ENCODE measurements around the gene SLC39A2. TPM values are rescaled to one million over a fixed set of nuclear protein-coding genes. Genes with fewer than 3 reads are reported as not detected.

SLC39A2 gene
- total RNA-seq, 2 donors from 2014 or later = 1.2 to 3.0 TPM

DNA sequence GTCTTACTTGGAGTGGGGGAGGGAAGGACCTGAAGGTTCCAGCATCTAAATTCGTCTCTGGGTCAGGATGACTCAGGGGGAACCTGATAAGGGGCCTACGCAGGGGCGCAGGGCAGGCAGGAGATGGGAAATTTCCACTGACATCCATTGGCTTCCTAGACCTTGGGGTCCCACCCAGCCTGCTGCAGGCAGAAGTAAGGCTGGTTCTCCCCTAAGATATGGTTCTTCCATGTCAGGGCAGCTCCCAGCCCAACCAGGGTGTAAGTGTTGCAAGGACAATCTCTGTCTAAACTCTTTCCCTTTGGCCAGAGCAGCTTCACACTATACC lies 27.9 kb downstream of the SLC39A2 start:
- TF ChIP-seq, protein P1, sequence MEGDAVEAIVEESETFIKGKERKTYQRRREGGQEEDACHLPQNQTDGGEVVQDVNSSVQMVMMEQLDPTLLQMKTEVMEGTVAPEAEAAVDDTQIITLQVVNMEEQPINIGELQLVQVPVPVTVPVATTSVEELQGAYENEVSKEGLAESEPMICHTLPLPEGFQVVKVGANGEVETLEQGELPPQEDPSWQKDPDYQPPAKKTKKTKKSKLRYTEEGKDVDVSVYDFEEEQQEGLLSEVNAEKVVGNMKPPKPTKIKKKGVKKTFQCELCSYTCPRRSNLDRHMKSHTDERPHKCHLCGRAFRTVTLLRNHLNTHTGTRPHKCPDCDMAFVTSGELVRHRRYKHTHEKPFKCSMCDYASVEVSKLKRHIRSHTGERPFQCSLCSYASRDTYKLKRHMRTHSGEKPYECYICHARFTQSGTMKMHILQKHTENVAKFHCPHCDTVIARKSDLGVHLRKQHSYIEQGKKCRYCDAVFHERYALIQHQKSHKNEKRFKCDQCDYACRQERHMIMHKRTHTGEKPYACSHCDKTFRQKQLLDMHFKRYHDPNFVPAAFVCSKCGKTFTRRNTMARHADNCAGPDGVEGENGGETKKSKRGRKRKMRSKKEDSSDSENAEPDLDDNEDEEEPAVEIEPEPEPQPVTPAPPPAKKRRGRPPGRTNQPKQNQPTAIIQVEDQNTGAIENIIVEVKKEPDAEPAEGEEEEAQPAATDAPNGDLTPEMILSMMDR (IDR thresholded peaks at IDR 0.05) = no peak

DNA sequence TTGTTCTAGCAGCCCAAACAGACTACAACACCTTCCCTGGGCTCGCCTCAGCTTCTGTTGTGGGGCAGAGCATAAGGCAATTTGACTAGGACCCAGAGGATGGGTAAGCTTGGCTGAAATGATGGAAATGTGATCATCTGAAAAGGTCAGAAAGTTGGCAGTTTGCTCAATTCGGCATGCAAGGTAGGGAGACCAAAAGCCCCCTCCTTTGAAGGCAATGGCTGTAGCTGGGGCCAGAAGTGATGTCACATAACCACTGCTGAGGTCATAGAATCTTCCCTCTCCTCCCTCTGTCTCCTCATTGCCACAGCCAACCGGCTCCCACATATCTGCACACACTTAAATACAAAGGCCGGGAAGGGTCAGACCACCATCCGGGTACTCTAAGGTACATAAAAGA lies 30.8 kb downstream of the SLC39A2 start, which contains the start of gene TPPP2:
Gene TPPP2, plus strand, starts transcription at position 301 of the 400 bp plus-strand sequence. CDS start 365 bp downstream, outside the sequence.
- Histone ChIP-seq H3K36me3 (no peaks in the 10 kb centered on the region), H3K9ac (ENCODE audit: low read depth in 2 of 2, low read length in 2 of 2) (no peak within 1 kb of the TSS), H3K4me1 (no peaks in the 10 kb centered on the region), H3K4me3 (no peak within 1 kb of the TSS), H3K27me3 (no peaks in the 10 kb centered on the region), H3K9me3 (no peaks in the 10 kb centered on the region), H3K27ac (no peak within 1 kb of the TSS)
- intact Hi-C loops (cut with DNase I) = loop anchor here (10.0 kb wide), 1 partner anchor 175 kb away; no protein-coding TSS in a partner anchor
- TF ChIP-seq, protein P1 (IDR thresholded peaks at IDR 0.05) = no peak
- DNase-seq = no peak

More for the DNA sequence above, 27.9 kb downstream of the SLC39A2 start:
- no peaks in the 10 kb centered on the region for H3K9me3 ChIP-seq
- intact Hi-C loops (cut with DNase I) = no loop called here
- no peaks in the 10 kb centered on the region for H3K4me1 ChIP-seq
- no peaks in the 10 kb centered on the region for H3K36me3 ChIP-seq
- H3K27ac ChIP-seq = no peak overlapping the region
- H3K27me3 ChIP-seq = no peaks in the 10 kb centered on the region
- no peak overlapping the region for H3K9ac ChIP-seq (ENCODE audit: low read depth in 2 of 2, low read length in 2 of 2)
- no peak for DNase-seq
- no peak overlapping the region for H3K4me3 ChIP-seq

DNA sequence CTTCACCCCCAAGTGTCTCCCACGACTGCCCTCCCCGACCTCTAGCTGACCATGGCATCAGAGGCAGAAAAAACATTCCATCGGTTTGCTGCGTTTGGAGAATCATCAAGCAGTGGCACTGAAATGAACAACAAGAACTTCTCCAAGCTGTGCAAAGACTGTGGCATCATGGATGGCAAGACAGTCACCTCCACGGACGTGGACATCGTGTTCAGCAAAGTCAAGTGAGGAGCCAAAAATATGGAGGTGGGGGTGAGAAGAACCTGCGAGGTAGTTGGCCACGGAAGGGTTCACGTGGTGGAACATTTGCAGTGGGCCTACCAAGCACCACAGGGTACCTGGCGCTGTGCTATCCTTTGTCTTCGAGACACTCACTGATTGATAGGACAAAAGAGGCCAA lies 31.4 kb downstream of the SLC39A2 start:
- no peak for DNase-seq
- H3K36me3 ChIP-seq = no peaks in the 10 kb centered on the region
- no peak overlapping the region for H3K4me3 ChIP-seq
- no peak overlapping the region for H3K9ac ChIP-seq (ENCODE audit: low read depth in 2 of 2, low read length in 2 of 2)
- TF ChIP-seq, protein P1 (IDR thresholded peaks at IDR 0.05) = no peak
- intact Hi-C loops (cut with DNase I) = loop anchor here (10.0 kb wide), 1 partner anchor 176 kb away; no protein-coding TSS in a partner anchor
- no peaks in the 10 kb centered on the region for H3K4me1 ChIP-seq
- no peak overlapping the region for H3K27ac ChIP-seq
- H3K27me3 ChIP-seq = no peaks in the 10 kb centered on the region
- H3K9me3 ChIP-seq = no peaks in the 10 kb centered on the region

DNA sequence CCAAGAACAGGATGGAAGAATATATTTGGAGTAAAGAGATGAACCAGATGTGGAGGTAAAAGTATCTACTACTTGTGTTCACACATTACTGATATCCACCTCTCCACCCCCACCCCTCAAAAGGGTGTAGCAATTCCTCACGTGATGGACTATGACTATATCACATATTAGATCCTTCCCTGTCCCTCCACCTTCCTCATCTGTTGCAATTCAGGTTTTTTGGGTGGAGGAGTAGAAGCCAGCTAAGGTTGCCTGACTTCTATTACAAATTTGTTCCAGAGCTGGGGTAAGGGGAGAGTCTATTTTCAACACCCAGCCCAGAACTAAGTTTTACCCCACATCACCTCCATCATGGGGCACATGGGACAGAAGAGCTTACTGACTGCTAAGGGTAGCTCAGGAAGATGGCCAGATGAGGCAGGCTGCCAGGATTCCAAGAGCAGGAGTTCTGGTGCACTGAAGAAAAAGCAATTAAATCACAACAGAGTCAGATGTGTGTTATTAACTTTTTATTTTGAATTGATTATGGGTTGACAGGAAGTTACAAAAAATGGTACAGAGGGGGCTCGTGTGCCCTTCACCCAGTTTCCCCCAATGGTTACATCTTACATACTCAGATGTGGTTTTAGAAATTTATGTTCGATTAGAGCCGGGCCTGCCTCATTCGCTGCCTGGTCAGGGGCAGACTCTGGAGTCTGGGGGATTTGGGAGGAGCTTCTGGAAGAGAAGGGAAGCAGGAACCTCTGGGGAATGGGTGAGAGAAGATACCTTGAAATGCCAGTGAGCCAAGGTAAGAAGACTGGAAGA lies 33.4 kb downstream of the SLC39A2 start:
- Histone ChIP-seq H3K9ac (ENCODE audit: low read depth in 2 of 2, low read length in 2 of 2) (no peak overlapping the region), H3K27me3 (no peaks in the 10 kb centered on the region), H3K27ac (no peak overlapping the region), H3K9me3 (no peaks in the 10 kb centered on the region), H3K4me1 (no peaks in the 10 kb centered on the region), H3K36me3 (no peaks in the 10 kb centered on the region), H3K4me3 (no peak overlapping the region)
- no peak for DNase-seq
- intact Hi-C loops (cut with DNase I) = loop anchor here (10.0 kb wide), 1 partner anchor 178 kb away; no protein-coding TSS in a partner anchor
- TF ChIP-seq, protein P1 (IDR thresholded peaks at IDR 0.05) = no peak

DNA sequence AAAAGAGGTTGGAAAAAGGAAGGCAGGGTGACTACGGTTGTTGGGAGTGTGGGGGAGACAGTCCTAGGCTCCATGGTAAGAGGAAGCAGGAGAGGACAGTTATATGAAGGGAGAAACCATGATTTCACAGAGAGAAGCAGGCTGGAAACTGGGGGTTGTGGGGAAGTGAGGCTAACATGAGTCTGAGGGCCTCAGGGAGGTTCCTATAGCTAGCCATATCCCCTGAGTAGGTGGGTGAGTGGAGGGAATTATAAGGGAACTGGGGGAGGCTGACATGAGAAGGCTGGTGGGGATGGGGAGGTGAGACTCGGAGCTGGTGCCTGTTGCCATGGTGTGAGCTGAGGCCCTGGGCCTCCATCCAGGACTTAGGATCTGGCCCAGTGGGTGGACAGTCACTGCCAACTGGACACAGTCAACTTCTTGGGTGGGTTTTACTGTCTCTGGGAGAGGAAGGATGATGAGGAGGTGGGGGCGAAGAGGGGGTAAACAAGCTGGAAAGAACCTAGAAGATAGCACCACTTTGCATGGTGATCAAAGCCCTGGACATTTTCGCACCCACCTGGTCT lies 34.1 kb downstream of the SLC39A2 start:
- no peak for DNase-seq
- H3K36me3 ChIP-seq = no peaks in the 10 kb centered on the region

More for the DNA sequence above, 34.1 kb downstream of the SLC39A2 start:
- Histone ChIP-seq H3K9ac (ENCODE audit: low read depth in 2 of 2, low read length in 2 of 2) (no peak overlapping the region), H3K27ac (no peak overlapping the region), H3K4me3 (no peak overlapping the region), H3K27me3 (no peaks in the 10 kb centered on the region), H3K9me3 (no peaks in the 10 kb centered on the region), H3K4me1 (no peaks in the 10 kb centered on the region)
- intact Hi-C loops (cut with DNase I) = loop anchor here (10.0 kb wide), 1 partner anchor 178 kb away; no protein-coding TSS in a partner anchor
- TF ChIP-seq, protein P1 (IDR thresholded peaks at IDR 0.05) = no peak
